KMS-11 (cell line): ENCODE measurements around the gene CISTR.
A peak's percentile ranks its signal among the peaks of the same experiment; 100 is the strongest.

Source experiments
- H2AFZ ChIP-seq: fragments of 200-600 bp; sonication (generic); 2 replicates; pipeline ENCODE4 v1.6.1; 2016; ENCODE audit warnings: antibody characterized with exemption, mixed run types, low read depth
- H3K27ac ChIP-seq: fragments of 200-600 bp; sonication (generic); 2 replicates; pipeline ENCODE4 v1.6.1; 2016; ENCODE audit warnings: mild to moderate bottlenecking, mixed run types
- H3K27me3 ChIP-seq: fragments of 200-600 bp; sonication (generic); 2 replicates; pipeline ENCODE4 v1.6.1; 2017; ENCODE audit warnings: mild to moderate bottlenecking, low read depth, mixed run types, moderate library complexity; ENCODE audit not compliant: insufficient read depth
- H3K36me3 ChIP-seq: fragments of 200-600 bp; sonication (generic); 2 replicates; pipeline ENCODE4 v1.6.1; 2017; ENCODE audit warnings: mild to moderate bottlenecking, mixed run types; ENCODE audit not compliant: insufficient read depth
- H3K4me1 ChIP-seq: fragments of 200-600 bp; sonication (generic); 2 replicates; pipeline ENCODE4 v1.6.1; 2016; ENCODE audit warnings: mild to moderate bottlenecking, low read depth, mixed run types; ENCODE audit not compliant: poor library complexity, severe bottlenecking
- H3K4me2 ChIP-seq: fragments of 200-600 bp; sonication (generic); 2 replicates; pipeline ENCODE4 v1.7.0; 2016; ENCODE audit warnings: mild to moderate bottlenecking, mixed run types
- H3K4me3 ChIP-seq: fragments of 200-600 bp; sonication (generic); IDR thresholded peaks from 2 replicates; pipeline ENCODE4 v1.6.1; 2017; ENCODE audit warnings: low read depth, low read length, mixed read lengths; ENCODE audit not compliant: insufficient read depth
- H3K79me2 ChIP-seq: fragments of 200-600 bp; sonication (generic); 2 replicates; pipeline ENCODE4 v1.6.1; 2016; ENCODE audit warnings: low read depth, mixed run types; ENCODE audit not compliant: insufficient read depth
- H3K9ac ChIP-seq: fragments of 200-600 bp; sonication (generic); 2 replicates; pipeline ENCODE4 v1.6.1; 2016; ENCODE audit warnings: mild to moderate bottlenecking, mixed run types
- H4K20me1 ChIP-seq: fragments of 200-600 bp; sonication (generic); 2 replicates; pipeline ENCODE4 v1.6.1; 2016; ENCODE audit warnings: mild to moderate bottlenecking, mixed run types; ENCODE audit not compliant: insufficient read depth
- CTCF ChIP-seq: fragments of 200-600 bp; sonication (generic); conservative IDR thresholded peaks from 2 replicates; pipeline ENCODE4 v1.6.1; 2017; ENCODE audit warnings: low read depth, mild to moderate bottlenecking, antibody characterized with exemption, low read length, moderate library complexity, mixed read lengths

CISTR gene

DNA sequence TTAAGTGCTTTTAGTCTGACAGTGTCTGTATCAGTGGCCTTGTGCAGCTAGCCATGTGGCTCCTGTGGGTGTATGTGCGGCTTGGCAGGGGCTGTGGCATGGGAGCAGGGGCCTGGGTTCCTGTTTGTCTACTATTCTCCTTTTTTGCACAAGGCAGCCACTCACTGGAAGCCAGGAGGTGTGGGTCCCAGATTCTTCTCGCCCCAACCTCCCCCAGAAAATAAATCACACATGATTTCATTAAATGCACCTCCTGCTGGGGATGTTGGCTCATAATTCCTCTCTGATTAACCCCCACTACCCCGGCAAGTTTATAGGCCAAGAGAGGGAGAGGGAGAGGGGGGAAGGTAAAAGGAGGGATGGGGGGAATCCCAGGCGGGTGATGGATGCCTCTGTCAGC is 42.1 kb downstream of the CISTR start:
- TF ChIP-seq CTCF: no peak
- no peak overlapping the region for H3K9ac ChIP-seq
- H3K4me3 ChIP-seq: no peak overlapping the region
- H3K27me3 ChIP-seq: no peaks in the 10 kb centered on the region; the same call in 1 of the 2 replicates
- H3K27ac ChIP-seq: no peak overlapping the region
- no peak overlapping the region for H3K4me2 ChIP-seq
- no peaks in the 10 kb centered on the region for H3K4me1 ChIP-seq
- H2AFZ ChIP-seq: no peak overlapping the region
- no peaks in the 10 kb centered on the region for H3K79me2 ChIP-seq
- no peaks in the 10 kb centered on the region for H4K20me1 ChIP-seq
- H3K36me3 ChIP-seq: no peaks in the 10 kb centered on the region

- H2AFZ ChIP-seq: no peak overlapping the region
- no peaks in the 10 kb centered on the region for H3K4me1 ChIP-seq
- no peaks in the 10 kb centered on the region for H4K20me1 ChIP-seq
- H3K9ac ChIP-seq: no peak overlapping the region
- no peak for TF ChIP-seq CTCF
- H3K27ac ChIP-seq: no peak overlapping the region
- no peaks in the 10 kb centered on the region for H3K79me2 ChIP-seq
- no peak overlapping the region for H3K4me2 ChIP-seq
- no peak overlapping the region for H3K4me3 ChIP-seq
- H3K27me3 ChIP-seq: peaks cover 10% of the 10 kb centered on the region; the same call in 1 of the 2 replicates
- no peaks in the 10 kb centered on the region for H3K36me3 ChIP-seq
Measured at GRCh38 chr12:53706080-53706479, 45.7 kb downstream of the CISTR start.

GRCh38 chr12:53703756-53704155 is 48.0 kb downstream of the CISTR start:
- H3K4me3 ChIP-seq: no peak overlapping the region
- peaks cover 31% of the 10 kb centered on the region for H3K27me3 ChIP-seq
- no peaks in the 10 kb centered on the region for H3K79me2 ChIP-seq
- no peaks in the 10 kb centered on the region for H3K36me3 ChIP-seq
- H3K27ac ChIP-seq: no peak overlapping the region
- H2AFZ ChIP-seq: no peak overlapping the region
- H4K20me1 ChIP-seq: no peaks in the 10 kb centered on the region
- peaks cover 9% of the 10 kb centered on the region for H3K4me1 ChIP-seq
- H3K4me2 ChIP-seq: no peak overlapping the region
- TF ChIP-seq CTCF: no peak
- no peak overlapping the region for H3K9ac ChIP-seq

DNA sequence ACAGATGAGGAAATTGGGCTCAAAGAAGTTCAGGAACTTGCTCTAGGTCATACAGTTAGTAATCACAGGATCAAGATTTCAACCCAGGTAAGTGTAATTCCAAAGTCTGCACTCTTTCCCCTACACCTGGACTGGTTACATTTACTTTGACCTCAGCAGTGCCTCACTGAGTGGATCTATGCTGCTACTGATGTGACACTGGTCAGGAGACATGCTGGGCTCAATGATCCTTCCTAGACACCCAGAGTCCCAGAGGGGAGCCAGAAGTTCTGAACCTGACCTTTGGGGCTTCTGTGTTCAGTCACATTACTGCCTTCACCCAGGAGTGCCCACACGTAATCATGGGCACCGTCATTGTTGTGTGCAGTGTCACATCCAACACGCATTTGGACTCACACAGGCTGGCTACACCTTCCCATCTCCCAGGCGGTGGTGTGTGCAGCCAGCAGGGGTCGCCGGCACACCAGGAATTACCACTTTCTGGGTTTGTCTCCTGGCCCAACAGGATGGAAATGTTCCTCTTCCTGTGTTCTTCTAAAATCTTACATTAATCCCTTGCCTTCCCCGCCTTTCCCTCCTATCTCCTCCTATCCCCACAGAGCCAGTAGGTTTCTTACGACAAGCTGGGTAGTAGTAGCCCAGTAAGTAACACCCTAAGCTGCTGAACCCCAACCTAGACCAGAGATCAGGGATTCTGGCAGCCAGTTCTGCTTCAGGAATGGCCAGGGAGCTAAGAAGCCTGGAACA is 50.1 kb downstream of the CISTR start:
- H3K27me3 ChIP-seq: peaks cover 51% of the 10 kb centered on the region
- no peak overlapping the region for H3K27ac ChIP-seq
- H3K79me2 ChIP-seq: no peaks in the 10 kb centered on the region
- H4K20me1 ChIP-seq: no peaks in the 10 kb centered on the region
- H3K4me1 ChIP-seq: peaks cover 13% of the 10 kb centered on the region
- peak; percentile 99 for TF ChIP-seq CTCF
- H3K4me2 ChIP-seq: no peak overlapping the region
- H2AFZ ChIP-seq: peak overlapping the region; percentile 9; the same call in 1 of the 2 replicates
- no peaks in the 10 kb centered on the region for H3K36me3 ChIP-seq
- no peak overlapping the region for H3K9ac ChIP-seq
- H3K4me3 ChIP-seq: no peak overlapping the region
